IPS-15b (cell line): Measurements from ENCODE around the gene CCR9.

Experiments used
- H3K27me3 ChIP-seq: one replicate; pipeline ENCODE4 v1.6.1; 2013; ENCODE audit warnings: low read length; ENCODE audit not compliant: control insufficient read depth, insufficient read depth
- H3K36me3 ChIP-seq: one replicate; pipeline ENCODE4 v1.6.1; 2013; ENCODE audit warnings: low read length; ENCODE audit not compliant: control insufficient read depth, insufficient read depth
- H3K4me1 ChIP-seq: one replicate; pipeline ENCODE4 v1.6.1; 2013; ENCODE audit warnings: mild to moderate bottlenecking, low read length; ENCODE audit not compliant: control insufficient read depth, insufficient read depth
- H3K4me3 ChIP-seq: one replicate; pipeline ENCODE4 v1.5.1; 2013; ENCODE audit warnings: low read depth, low read length
- H3K9ac ChIP-seq: one replicate; pipeline ENCODE4 v1.6.1; 2013; ENCODE audit warnings: low read depth, mild to moderate bottlenecking, low read length
- H3K9me3 ChIP-seq: one replicate; pipeline ENCODE4 v1.6.1; 2013; ENCODE audit warnings: mild to moderate bottlenecking, low read length; ENCODE audit not compliant: control insufficient read depth, insufficient read depth

Gene CCR9

DNA sequence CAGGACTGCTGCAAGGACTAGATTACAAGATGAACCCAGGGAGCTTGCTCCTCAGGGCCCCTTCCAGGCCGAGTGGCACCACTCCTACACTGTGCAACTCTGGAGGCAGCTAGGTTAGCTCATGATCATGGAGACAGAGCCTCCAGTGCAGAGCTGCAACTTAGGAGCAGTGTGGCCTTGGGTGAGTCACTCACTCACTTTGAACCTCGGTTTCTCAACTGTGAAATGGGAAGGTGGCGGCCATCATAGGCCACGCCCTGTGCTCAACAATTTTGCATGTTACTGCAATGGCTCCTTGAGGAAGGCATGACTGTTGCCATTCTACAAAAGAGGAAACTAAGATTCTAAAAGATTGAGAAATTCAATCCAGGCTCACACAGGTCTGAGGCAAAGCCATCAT is 45.8 kb downstream of the CCR9 start:
- Histone ChIP-seq H3K36me3 (peaks cover 48% of the 10 kb centered on the region), H3K9me3 (no peaks in the 10 kb centered on the region), H3K9ac (no peak overlapping the region), H3K4me1 (no peaks in the 10 kb centered on the region), H3K27me3 (no peaks in the 10 kb centered on the region), H3K4me3 (no peak overlapping the region)

DNA sequence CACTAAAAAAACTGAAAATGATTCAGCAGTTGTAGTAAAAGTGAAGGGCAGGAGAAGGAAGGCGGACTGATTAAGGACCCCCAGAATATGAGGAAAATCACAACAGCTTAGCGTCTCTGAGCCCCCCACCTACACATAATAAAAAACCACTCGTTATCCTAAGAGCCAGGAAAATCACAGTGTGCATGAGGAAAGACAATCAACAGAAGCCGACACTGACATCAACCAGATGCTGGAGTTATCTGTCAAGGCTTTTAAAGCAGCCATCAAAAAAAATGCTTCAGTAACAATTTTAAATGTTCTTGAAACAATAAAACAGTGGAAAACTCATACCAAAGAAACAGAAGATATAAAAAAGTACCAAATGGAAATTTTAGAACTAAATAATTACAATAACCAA is 47.2 kb downstream of the CCR9 start:
- Histone ChIP-seq H3K9me3 (no peaks in the 10 kb centered on the region), H3K27me3 (no peaks in the 10 kb centered on the region), H3K4me3 (no peak overlapping the region), H3K4me1 (no peaks in the 10 kb centered on the region), H3K9ac (no peak overlapping the region), H3K36me3 (peaks cover 42% of the 10 kb centered on the region)

DNA sequence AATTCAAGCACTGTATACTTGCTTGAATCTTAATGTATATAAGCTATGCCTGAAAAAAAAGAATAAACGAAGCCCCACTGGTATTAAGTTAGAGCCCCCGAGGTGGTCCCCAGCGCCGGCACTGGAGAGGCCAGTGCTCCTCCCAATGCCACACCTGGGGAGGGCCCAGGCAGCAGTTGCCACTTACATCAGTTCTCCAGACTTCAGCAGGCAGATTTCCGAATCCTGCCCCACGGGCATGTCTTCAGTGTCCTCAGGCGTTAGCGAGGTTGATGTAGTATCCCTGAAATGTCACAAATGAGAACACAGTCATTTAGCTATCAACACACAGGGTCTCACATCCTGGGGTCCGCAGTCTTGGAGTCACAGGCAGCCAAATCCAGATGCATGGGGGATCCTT is 49.9 kb downstream of the CCR9 start:
- H3K9me3 ChIP-seq, result no peaks in the 10 kb centered on the region
- no peak overlapping the region for H3K4me3 ChIP-seq
- peaks cover 18% of the 10 kb centered on the region for H3K36me3 ChIP-seq
- no peaks in the 10 kb centered on the region for H3K27me3 ChIP-seq
- H3K9ac ChIP-seq, result no peak overlapping the region
- no peaks in the 10 kb centered on the region for H3K4me1 ChIP-seq

DNA sequence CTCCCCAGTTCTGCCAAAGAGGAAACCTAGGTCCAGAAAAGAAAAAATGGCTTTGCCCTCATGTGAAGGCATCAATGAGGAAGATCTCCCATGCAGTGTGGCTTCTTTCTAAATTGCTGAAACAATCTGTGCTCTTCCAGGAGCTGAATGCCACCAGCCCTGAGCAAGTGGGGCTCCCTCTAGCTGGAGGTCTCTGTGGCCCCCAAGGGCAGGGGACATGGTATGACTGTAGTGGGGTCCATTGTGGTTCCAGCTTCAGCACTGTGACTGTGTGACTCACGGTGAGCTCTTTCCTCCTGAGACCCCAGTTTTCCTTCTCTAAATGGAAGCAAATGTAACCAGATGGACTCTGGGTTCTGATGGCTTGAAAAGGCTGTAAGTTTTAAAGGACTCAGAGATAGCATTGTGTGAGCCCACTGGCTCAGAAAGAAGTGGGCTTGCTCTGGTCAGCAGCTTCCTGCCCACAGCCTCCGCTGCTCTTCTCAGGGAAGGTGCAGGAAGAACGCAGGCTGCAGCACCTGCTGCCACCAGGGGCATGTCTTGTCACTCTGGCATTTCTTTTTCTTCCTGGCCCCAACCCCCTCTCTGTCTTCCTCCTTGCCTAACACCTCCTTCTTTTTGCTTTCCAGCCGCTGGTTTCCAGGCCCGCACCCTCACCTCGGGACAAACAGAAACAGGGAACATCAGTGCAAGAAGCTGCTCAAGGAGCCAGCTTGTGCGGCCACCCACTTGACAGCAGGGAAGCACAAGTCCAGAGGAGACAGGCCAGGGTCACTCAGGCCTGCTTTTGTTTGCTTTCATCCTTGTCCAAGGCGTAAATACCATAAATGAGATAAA is 51.1 kb downstream of the CCR9 start:
- Histone ChIP-seq H3K27me3 (no peaks in the 10 kb centered on the region), H3K9me3 (no peaks in the 10 kb centered on the region), H3K4me1 (no peaks in the 10 kb centered on the region), H3K36me3 (peaks cover 9% of the 10 kb centered on the region), H3K9ac (no peak overlapping the region), H3K4me3 (no peak overlapping the region)

- Histone ChIP-seq H3K4me1 (no peaks in the 10 kb centered on the region), H3K4me3 (no peak overlapping the region), H3K36me3 (peaks cover 3% of the 10 kb centered on the region), H3K27me3 (no peaks in the 10 kb centered on the region), H3K9ac (no peak overlapping the region), H3K9me3 (no peaks in the 10 kb centered on the region)
Measured at GRCh38 chr3:45938043-45938435, 51.7 kb downstream of the CCR9 start.

- H3K36me3 ChIP-seq, result peaks cover 3% of the 10 kb centered on the region
- H3K9ac ChIP-seq, result no peak overlapping the region
- no peaks in the 10 kb centered on the region for H3K4me1 ChIP-seq
- no peaks in the 10 kb centered on the region for H3K9me3 ChIP-seq
- H3K27me3 ChIP-seq, result no peaks in the 10 kb centered on the region
- no peak overlapping the region for H3K4me3 ChIP-seq
Measured at GRCh38 chr3:45938864-45939263, 52.5 kb downstream of the CCR9 start.

DNA sequence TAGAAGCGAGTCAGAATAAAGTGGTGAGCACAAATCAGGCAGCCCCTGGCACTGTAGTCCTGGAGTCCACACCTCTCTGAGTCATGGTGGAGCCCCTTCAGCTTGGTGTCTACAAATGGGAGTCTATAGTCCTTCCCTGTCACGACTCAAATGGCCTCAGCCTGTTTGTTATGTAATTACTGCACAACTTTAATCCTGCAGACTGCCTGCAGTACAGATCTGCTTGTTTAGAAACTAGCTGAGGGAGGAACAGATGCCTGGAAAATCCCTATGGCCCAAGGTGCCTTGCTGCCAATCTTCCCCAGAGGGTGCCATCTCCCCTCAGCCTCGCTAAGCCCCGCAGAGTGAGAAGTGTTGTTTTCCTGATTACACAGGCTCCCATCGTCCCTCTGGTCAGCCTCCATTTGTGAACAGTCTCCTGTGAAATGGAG is 53.0 kb downstream of the CCR9 start:
- peaks cover 3% of the 10 kb centered on the region for H3K36me3 ChIP-seq
- H3K4me1 ChIP-seq, result no peaks in the 10 kb centered on the region
- H3K9me3 ChIP-seq, result no peaks in the 10 kb centered on the region
- H3K9ac ChIP-seq, result no peak overlapping the region
- H3K4me3 ChIP-seq, result no peak overlapping the region
- H3K27me3 ChIP-seq, result no peaks in the 10 kb centered on the region

DNA sequence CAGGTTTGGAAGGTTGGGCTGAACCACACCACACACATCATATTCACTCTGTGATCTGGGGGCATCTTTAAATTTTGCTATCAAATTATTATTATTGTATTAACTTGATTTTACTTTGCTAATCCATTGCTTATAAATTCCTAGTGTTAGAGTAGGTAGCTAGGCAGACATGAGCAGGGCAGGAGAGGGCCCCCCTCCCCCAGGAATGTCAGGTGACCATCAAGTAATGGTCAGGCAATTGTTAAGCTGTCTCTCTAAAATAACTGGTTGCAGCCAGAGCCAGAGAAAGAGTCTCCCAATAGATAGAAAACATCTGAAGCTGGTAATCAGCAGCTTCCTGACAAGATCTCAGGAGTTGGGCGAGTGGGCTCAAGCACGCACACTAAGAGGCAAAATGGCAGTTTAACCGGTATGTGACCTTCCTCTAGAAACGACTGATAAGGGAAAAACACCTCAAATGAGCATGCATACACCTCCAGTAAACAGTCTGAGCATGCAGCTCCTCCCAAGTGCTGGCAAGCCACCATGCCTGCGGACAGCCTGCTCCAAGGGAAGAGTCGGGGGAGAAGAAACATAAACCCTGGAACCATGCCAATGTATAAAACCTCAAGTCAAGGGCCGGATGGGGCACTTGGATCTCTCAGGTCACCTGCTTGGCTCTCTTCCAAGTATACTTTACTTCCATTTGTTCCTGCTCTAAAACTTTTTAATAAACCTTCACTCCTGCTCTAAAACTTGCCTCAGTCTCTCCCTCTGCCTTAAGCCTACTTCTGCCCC is 53.8 kb downstream of the CCR9 start:
- H3K27me3 ChIP-seq, result no peaks in the 10 kb centered on the region
- H3K4me1 ChIP-seq, result no peaks in the 10 kb centered on the region
- H3K9me3 ChIP-seq, result no peaks in the 10 kb centered on the region
- H3K36me3 ChIP-seq, result peaks cover 3% of the 10 kb centered on the region
- no peak overlapping the region for H3K9ac ChIP-seq
- no peak overlapping the region for H3K4me3 ChIP-seq

DNA sequence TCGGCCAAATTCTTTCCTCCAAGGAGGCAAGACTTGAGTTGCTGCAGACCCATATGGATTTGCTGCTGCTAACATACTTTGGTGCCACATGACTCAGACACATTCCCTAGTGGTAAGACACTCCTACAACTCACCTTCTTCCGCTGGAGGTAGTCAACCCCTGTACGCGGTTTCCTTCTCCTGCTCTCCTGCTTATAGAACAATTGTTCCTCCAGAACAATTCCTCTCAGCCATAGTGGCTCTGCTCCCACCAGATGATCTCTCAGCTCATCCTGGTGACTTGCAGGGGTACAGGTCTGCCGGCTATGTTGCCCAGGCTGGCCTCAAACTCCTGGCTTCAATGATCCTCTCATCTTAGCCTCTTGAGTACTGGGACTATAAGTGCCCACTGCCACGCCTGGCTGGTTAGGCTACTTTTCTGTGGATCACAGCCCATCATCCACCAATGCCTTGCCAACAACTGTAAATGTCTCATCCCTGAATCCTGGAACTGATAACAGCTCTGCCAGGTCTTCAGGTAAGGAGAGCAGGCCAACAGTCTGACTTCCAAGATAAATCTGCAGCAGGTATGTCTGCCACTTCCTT is 54.5 kb downstream of the CCR9 start:
- peaks cover 3% of the 10 kb centered on the region for H3K36me3 ChIP-seq
- H3K9me3 ChIP-seq, result no peaks in the 10 kb centered on the region
- H3K4me3 ChIP-seq, result no peak overlapping the region
- no peaks in the 10 kb centered on the region for H3K4me1 ChIP-seq
- no peaks in the 10 kb centered on the region for H3K27me3 ChIP-seq
- no peak overlapping the region for H3K9ac ChIP-seq

DNA sequence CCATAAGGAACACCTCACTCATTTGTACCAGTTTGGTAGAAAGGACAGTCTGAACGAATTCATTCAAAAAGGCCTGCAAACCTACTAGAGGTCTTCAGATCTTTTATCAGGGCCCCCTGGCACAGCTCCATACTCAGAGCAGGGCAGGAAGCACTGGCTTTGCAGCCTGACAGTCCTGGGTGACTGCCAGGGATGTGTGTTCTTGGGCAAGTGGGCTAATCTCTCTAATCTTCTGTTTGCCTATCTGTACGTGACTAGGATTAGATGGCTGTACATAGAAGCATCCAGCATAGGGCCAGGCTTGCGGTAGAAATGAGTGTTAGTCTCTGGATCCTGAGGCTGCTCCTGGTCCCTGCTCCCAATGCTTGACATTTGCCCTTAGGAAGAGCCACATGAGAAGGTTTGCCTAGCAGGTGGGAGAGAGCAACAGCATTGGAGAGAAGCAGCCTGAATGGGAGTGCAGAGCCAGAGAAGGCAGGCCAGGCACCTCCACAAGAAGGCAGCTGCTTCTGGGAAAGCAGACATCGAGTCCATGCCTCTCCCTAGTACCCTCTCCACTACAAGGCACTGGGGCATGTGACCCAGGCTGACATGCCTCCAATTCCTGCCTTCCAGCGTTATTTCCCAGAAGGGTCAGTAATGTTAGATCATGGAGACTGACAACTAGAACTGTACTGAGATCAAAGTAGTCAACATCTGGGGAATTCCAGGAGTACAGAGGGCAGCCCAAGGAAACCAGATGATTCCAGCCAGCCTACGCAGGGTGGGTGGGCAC is 55.9 kb downstream of the CCR9 start:
- H3K36me3 ChIP-seq, result peaks cover 5% of the 10 kb centered on the region
- no peaks in the 10 kb centered on the region for H3K4me1 ChIP-seq
- H3K9me3 ChIP-seq, result no peaks in the 10 kb centered on the region
- H3K9ac ChIP-seq, result no peak overlapping the region
- no peak overlapping the region for H3K4me3 ChIP-seq
- no peaks in the 10 kb centered on the region for H3K27me3 ChIP-seq

DNA sequence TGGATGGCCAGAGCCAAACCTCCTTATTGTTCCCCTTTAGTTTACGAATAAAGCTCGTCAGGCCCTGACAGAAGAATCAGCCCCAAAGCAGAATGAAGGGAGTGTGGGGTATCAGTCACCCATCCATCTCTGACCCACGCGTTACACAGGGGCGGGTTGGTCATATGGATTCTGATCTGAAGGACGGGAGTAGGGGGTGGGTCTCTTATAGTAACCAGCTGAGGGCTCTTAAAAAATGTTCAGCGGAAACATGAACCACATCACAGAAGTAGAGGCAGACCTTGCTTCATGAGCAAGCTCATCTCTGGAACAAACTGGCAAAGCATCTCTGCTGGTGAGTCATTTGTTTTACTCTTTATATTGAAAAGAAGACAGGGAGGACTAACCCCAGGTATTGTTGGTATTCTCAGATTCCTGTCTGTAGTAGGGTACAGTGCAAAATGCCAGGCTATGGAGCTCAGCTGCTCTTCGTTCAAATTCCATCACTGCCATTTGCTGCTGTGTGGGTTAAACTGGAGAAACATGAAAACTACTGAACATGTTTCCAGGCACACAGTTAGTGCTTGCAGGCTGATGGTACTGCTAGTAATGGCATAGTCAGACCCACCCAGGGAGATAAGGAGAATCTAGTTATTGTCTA is 57.0 kb downstream of the CCR9 start, which contains the start of gene CXCR6:
Gene CXCR6, plus strand, starts transcription at position 258 of the 640 bp plus-strand sequence. CDS start 3,018 bp downstream, outside the sequence.
- no peaks in the 10 kb centered on the region for H3K4me1 ChIP-seq

More for the DNA sequence above, 57.0 kb downstream of the CCR9 start, which contains the start of gene CXCR6:
- Histone ChIP-seq H3K4me3 (no peak within 1 kb of the TSS), H3K9ac (no peak within 1 kb of the TSS), H3K27me3 (no peaks in the 10 kb centered on the region), H3K36me3 (peaks cover 11% of the 10 kb centered on the region), H3K9me3 (no peaks in the 10 kb centered on the region)
